ENCODE measurements around the gene SPATA20. TPM values are rescaled to one million over a fixed set of nuclear protein-coding genes. Genes with fewer than 3 reads are reported as not detected.
A peak's percentile ranks its signal among the peaks of the same experiment; 100 is the strongest.

Gene SPATA20
- total and polyA plus RNA-seq, 2 of the 13 experiments (the other 11 are each of a cell fraction or from before 2014, with no cell fraction given), result 36.1 to 64.8 TPM

GRCh38 chr17:50517504-50518383 lies 29.2 kb upstream of the SPATA20 start (continued):
- TF ChIP-seq ZNF350 (CRISPR knock-in tag; IDR thresholded peaks at IDR 0.05; ENCODE audit: borderline replicate concordance, low read depth), result peak; percentile 35; the same call in 1 of the 2 replicates
- no peak for TF ChIP-seq ZNF75D (CRISPR knock-in tag; IDR thresholded peaks at IDR 0.05; ENCODE audit: borderline replicate concordance)
- 0 out of 2 replicates have a peak, but pooled peaks have one; percentile 12 for TF ChIP-seq ZBTB33 (CRISPR knock-in tag; IDR thresholded peaks at IDR 0.05)
- TF ChIP-seq ZNF510 (CRISPR knock-in tag; IDR thresholded peaks at IDR 0.05; ENCODE audit: low read depth), result 0 out of 2 replicates have a peak, but pooled peaks have one; percentile 19
- TF ChIP-seq SUZ12 (IDR thresholded peaks at IDR 0.05; ENCODE audit: low read depth, low read length), result no peak
- TF ChIP-seq ZNF138 (CRISPR knock-in tag; IDR thresholded peaks at IDR 0.05; ENCODE audit: low read depth), result no peak
- TF ChIP-seq MAX (IDR thresholded peaks at IDR 0.05), result peak; percentile 75
- peak; percentile 51 for TF ChIP-seq CBX1 (IDR thresholded peaks at IDR 0.05; ENCODE audit: low read depth)
- peak; percentile 24; the same call in 1 of the 2 replicates for TF ChIP-seq POLR2AphosphoS5 (IDR thresholded peaks at IDR 0.05; ENCODE audit: low read depth, low read length)
- no peak for TF ChIP-seq ZNF562 (CRISPR knock-in tag; IDR thresholded peaks at IDR 0.05; ENCODE audit: borderline replicate concordance)
- TF ChIP-seq BORCS8-MEF2B (CRISPR knock-in tag; IDR thresholded peaks at IDR 0.05), result peak; percentile 52; the same call in 1 of the 2 replicates
- 0 out of 2 replicates have a peak, but pooled peaks have one; percentile 38 for TF ChIP-seq KAT8 (CRISPR knock-in tag; IDR thresholded peaks at IDR 0.05)
- no peak for TF ChIP-seq ZNF607 (CRISPR knock-in tag; IDR thresholded peaks at IDR 0.05; ENCODE audit: borderline replicate concordance)
- TF ChIP-seq ZNF776 (CRISPR knock-in tag; IDR thresholded peaks at IDR 0.05), result peak; percentile 74; the same call in 1 of the 2 replicates
- no peak for TF ChIP-seq HOXA9 (CRISPR knock-in tag; IDR thresholded peaks at IDR 0.05; ENCODE audit: borderline replicate concordance)
- no peak for TF ChIP-seq SALL1 (CRISPR knock-in tag; IDR thresholded peaks at IDR 0.05)
- TF ChIP-seq TFDP2 (CRISPR knock-in tag; IDR thresholded peaks at IDR 0.05), result peak; percentile 13; the same call in 1 of the 2 replicates
- peak; percentile 55; the same call in 1 of the 2 replicates for TF ChIP-seq ZNF687 (CRISPR knock-in tag; IDR thresholded peaks at IDR 0.05)
- no peak for TF ChIP-seq CEBPB (IDR thresholded peaks at IDR 0.05; ENCODE audit: borderline replicate concordance, low read depth, low read length)

Measured in HepG2 (cell line).